AG08396 (cell line): ENCODE data around the gene ADCY4.
"Not testable (repeated sequence)": the region's sequence is repeated elsewhere in the genome, so short reads cannot be mapped to it uniquely, and the experiment has no call there.

Experiments
- DNase-seq: peaks from one replicate; pipeline ENCODE4 v3.0.0; 2012; ENCODE audit warnings: low spot score, mixed read lengths

The ADCY4 gene

GRCh38 chr14:24366721-24367513 is 32.0 kb upstream of the ADCY4 start:
- peak; percentile 84 for DNase-seq

GRCh38 chr14:24366413-24366720 is 31.5 kb upstream of the ADCY4 start:
- no peak for DNase-seq

GRCh38 chr14:24365600-24366412 is 30.9 kb upstream of the ADCY4 start:
- peak; percentile 77 for DNase-seq

GRCh38 chr14:24364841-24365240 is 30.0 kb upstream of the ADCY4 start:
- no peak for DNase-seq

GRCh38 chr14:24363401-24363800 is 28.5 kb upstream of the ADCY4 start:
- DNase-seq = no peak

GRCh38 chr14:24362241-24362960 is 27.5 kb upstream of the ADCY4 start:
- DNase-seq = no peak

GRCh38 chr14:24361326-24361725 is 26.5 kb upstream of the ADCY4 start:
- DNase-seq = no peak

GRCh38 chr14:24360281-24360680 is 25.4 kb upstream of the ADCY4 start:
- DNase-seq = no peak

GRCh38 chr14:24356208-24356607 is 21.3 kb upstream of the ADCY4 start:
- DNase-seq = no peak

- DNase-seq = no peak
Measured at GRCh38 chr14:24355009-24355408, 20.1 kb upstream of the ADCY4 start.

- not testable (repeated sequence) for DNase-seq
Measured at GRCh38 chr14:24354482-24354825, 19.6 kb upstream of the ADCY4 start.

- peak; percentile 45 for DNase-seq
Measured at GRCh38 chr14:24353559-24354481, 18.9 kb upstream of the ADCY4 start.

- DNase-seq = peak; percentile 47
Measured at GRCh38 chr14:24351517-24351916, 16.6 kb upstream of the ADCY4 start.

GRCh38 chr14:24349742-24350141 is 14.9 kb upstream of the ADCY4 start:
- DNase-seq = no peak

- DNase-seq = no peak
Measured at GRCh38 chr14:24348186-24348585, 13.3 kb upstream of the ADCY4 start.

- DNase-seq = no peak
Measured at GRCh38 chr14:24347134-24347533, 12.3 kb upstream of the ADCY4 start.

- no peak for DNase-seq
Measured at GRCh38 chr14:24343795-24344660, 9.2 kb upstream of the ADCY4 start.

- no peak for DNase-seq
Measured at GRCh38 chr14:24342889-24343288, 8.0 kb upstream of the ADCY4 start.

- no peak for DNase-seq
Measured at GRCh38 chr14:24340606-24341005, 5.7 kb upstream of the ADCY4 start.

- DNase-seq = no peak
Measured at GRCh38 chr14:24339284-24340151, 4.6 kb upstream of the ADCY4 start, which contains the start of gene RIPK3. Gene RIPK3, minus strand, starts transcription at chr14:24339991. Its CDS starts 165 bp downstream, at chr14:24339826.
